GM18858 (cell line): ENCODE data around the gene TSC2.
"Not testable (repeated sequence)": the region's sequence is repeated elsewhere in the genome, so short reads cannot be mapped to it uniquely, and the experiment has no call there.

Experiments
- ATAC-seq: cut with Tn5 transposase; IDR thresholded peaks from one replicate; pipeline ENCODE4 v1.9.1; 2021; ENCODE audit not compliant: unreplicated experiment

The TSC2 gene

DNA sequence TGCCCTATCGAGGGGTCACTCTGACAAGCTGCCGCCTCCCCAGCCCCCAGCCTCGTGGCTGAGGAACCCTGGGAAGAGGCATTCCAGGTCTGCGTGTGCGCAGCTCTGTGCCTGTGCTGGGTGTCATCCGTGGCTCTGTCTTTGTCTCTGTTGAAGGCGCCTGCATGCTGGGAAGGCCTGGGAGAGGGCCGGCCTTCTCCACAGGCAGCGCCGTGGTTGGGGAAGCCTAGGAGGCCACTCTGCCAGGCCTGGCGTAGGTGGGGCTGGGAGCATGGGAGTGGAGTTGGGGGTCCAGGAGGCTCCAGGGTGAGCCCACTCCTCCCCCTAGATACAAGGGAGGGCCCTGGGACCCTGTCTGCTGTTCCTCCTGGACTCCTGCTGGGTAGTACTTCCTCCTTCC, 17.7 kb upstream of the TSC2 start:
- ATAC-seq = no peak

DNA sequence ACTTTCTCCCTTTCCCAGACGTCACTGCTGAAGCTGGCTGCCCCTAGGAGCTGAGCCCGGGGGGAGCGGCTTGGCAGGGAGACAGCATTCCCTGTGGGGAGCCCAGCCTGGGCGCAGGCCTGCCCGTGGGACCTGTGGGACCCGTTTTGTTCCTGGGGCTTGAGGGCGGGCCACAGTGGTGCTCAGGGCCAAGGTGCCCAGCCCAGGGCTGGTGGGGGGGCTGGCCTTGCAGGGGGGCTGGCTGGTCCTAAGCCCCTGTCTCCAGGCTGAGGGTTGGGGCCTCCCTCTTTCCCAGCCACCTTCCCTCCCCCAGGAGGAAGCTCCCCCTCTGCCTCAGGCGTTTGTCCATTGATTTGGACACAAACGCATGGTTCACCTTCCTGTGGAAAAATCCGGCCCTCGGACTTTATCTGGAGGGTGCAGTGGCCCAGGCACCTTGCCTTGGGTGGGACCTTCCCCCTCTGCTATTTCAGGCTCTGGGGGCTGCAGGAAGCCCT, 16.7 kb upstream of the TSC2 start:
- no peak for ATAC-seq

DNA sequence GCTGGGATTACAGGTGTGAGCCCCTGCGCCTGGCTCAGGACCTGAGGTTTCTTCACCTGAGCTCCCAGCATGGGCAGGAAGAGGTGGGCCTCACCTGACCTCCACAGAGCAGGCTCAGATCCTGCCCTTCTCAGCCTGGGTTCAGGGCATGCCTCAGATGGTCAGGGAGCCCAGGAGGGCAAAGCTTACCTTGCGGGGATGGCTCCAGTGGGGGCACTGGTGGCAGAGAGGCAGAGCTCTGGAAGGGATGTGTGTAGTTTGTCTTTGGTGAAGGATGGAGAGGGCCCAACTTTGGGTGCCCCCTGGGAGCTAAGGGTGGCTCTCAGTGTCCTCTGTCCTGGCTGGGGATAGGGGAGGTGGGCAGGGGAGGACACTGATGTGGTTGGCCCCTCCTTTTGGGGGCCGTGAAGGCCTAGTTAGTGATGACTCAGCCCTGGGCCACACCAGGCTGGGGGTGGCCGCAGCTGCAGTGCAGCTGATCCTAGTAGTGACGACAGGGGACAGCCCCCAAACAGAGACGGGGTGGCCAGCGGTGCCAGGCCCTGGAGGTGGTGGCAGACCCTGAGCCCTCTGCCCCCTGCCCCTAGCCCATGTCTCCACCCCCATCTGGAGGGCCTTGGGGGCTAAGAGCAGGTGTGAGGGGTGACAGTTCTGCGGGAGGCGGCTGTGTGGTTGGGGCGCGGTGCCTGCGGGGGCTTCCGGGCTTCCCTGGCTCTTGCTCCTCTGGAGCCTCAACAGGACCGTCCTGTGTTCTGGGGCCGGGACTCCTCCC, 15.3 kb upstream of the TSC2 start:
- no peak for ATAC-seq

DNA sequence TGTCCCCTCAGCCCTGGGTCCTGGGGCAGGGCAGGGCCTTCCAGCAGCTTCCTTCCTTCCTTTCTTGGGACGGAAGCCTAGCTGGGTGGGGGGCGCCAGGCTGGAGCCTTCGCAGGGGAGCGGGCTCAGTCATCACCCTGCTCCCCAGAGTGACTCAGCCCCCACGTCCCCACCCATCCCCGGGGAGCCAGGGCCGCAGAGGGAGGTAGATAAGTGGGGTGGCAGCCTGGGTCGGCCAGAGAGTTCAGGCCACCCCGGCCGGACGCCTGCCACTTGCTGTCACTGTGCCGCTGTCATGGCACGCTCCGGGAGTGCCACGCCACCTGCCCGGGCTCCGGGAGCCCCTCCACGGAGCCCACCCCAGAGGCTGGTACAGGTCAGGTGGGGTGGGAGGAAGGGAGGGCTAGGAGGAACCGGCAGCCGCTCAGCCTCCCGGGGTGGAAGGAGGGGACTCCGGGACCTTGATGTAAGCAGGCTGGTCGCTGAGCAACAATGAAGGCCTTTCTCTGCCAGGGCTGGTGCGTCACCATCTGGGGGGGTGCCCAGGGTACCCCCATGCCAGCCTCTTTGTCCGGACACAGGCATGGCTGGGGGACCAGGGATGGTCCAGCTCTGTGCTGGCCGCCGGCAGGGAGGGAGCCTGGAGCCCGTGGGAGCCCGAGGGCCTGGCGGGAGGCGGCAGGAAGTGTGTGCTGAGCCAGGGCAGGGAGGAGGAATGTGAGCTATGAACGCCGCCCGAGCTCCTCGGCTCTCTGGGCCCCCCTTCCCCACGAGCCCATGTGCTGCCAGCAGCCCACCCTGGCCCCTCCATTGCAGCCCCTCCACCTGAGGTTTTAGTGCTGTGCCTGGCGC, 14.5 kb upstream of the TSC2 start:
- ATAC-seq = no peak

- not testable (repeated sequence) for ATAC-seq
Measured at GRCh38 chr16:2033909-2034695, 13.7 kb upstream of the TSC2 start.

GRCh38 chr16:2034696-2035430, 12.9 kb upstream of the TSC2 start:
- ATAC-seq = no peak

GRCh38 chr16:2035431-2036199, 12.2 kb upstream of the TSC2 start:
- ATAC-seq = no peak

- no peak for ATAC-seq
Measured at GRCh38 chr16:2036200-2036966, 11.4 kb upstream of the TSC2 start.

GRCh38 chr16:2037115-2037514, 10.7 kb upstream of the TSC2 start:
- ATAC-seq = no peak

- ATAC-seq = no peak
Measured at GRCh38 chr16:2037647-2038381, 10.0 kb upstream of the TSC2 start.

- ATAC-seq = no peak
Measured at GRCh38 chr16:2038382-2039231, 9.2 kb upstream of the TSC2 start.

GRCh38 chr16:2039274-2040031, 8.3 kb upstream of the TSC2 start:
- ATAC-seq = no peak

DNA sequence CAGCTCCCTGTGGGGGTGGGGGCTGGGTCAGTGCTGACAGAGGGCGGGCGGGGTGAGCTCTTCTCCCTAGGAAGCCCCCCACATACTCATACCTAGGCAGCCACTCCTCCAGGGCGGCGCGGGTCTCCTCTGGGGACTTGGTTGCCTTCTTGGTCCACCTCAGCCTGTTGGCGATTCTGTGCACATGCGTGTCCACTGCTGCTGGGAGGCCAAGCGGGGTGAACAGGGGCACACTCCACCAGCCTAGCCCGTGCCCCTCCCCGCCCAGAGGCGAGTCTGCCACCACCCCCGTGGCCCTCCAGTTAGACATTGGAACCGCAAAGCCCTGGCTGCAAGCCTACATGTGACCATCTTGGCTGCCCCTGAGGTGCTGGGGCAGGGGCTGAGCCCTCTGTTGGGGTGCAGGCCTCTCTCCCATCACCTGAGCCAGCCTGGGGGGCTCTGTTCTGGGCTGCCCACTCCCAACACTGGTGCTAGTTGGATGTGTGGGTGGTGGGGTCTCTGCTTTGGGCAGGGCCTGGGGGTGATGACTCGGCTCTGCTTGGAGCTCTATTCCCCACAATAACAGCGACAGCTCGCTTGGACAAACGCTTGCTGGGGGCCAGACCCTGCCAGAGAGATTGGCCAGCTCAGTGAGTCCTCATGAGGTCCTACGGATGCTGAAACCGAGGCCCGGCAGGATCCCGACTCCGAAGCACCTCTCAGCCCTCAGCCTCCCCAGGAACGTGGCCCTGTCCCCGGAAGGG, 7.6 kb upstream of the TSC2 start:
- no peak for ATAC-seq

DNA sequence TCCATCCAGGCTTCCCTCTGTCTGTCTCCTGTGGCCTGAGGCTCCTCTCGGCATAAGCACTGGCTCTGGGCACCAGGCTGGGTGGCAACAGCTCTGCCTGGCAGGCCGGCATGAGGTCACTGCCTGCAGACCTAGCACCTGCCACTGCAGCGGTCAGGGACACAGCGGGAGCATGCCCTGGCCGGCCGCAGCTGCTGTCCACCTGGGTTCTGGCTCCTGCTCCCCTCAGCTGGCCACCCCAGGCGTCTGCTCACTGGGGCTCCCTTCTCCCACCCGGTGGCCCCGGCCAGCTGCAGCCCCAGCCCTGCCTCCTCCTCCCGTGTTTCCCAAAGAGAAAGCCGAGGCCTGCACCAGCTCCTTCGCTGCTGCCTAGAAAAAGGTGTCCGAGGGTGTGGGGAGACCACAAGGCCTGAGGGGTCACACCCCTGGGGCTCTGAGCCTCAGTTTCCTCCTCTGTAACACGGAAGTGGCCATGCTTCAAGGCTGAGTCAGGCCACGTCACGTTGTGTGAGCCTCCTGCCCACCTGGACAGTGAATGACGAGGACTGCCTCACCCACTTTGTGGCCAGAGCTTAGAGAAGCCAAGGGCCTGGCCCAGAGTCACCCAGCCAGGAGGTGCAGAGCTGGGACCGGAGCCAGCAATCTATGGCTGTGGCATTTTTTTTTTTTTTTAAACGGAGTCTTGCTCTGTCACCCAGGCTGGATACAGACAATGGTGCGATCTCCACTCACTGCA, 6.8 kb upstream of the TSC2 start:
- ATAC-seq = no peak

DNA sequence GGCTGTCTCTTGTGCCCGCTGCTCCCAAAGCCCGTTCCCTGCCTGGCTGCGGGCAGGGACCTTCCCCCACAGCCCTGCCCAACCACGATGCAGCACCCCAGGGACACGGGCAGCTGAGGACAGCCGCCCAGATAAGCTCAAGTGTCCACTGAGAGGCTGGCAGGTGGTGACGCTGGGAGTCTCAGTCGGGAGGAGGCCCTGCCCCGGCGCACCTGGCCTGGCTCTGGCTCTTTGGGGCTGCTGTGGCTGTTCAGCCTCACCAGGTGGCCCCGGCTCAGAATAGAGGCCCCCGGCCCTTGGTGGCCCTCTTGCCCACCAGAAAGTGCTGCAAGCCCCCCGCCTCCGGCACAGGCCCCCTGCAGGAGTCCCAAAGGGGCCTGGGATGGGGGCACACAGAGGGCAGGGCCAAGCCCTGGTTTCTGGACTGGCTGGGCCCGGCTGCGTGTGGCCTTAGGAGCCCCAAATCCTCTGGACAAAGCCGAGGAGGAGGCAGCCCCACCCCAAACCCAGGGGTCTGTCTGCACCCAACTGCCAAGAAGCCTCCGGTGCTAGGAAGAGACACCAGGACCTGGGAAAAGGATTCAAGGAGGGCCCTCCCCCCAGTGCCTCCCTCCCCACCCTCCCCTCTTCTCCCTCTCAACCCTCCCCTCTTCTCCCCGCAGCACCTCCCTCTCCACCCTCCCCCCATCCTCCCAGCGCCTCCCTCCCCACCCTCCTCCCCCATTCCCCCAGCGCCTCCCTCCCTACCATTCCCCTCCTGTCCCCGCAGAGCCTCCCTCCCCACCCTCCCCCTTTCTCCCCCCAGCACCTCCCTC, 5.4 kb upstream of the TSC2 start:
- ATAC-seq = no peak
